GM12865 (cell line): ENCODE data around the gene CRB3.

Experiments used
- DNase-seq: peaks from one replicate; pipeline ENCODE4 v3.0.0; 2010; ENCODE audit warnings: low read depth
- H3K4me3 ChIP-seq: 2 replicates; pipeline ENCODE4 v1.5.1; 2011; ENCODE audit warnings: mild to moderate bottlenecking, low read depth, low read length, control low read depth
- CTCF ChIP-seq: IDR thresholded peaks from 2 replicates; pipeline ENCODE4 v1.5.1; 2011; ENCODE audit warnings: low read length, control low read depth, low read depth, inconsistent platforms; ENCODE audit not compliant: insufficient read depth; ENCODE audit errors: missing control alignments

Gene CRB3

GRCh38 chr19:6476896-6477431 is 12.9 kb downstream of the CRB3 start:
- DNase-seq: no peak
- no peak for TF ChIP-seq CTCF
- H3K4me3 ChIP-seq: no peak overlapping the region

GRCh38 chr19:6478815-6479214 is 14.7 kb downstream of the CRB3 start:
- H3K4me3 ChIP-seq: no peak overlapping the region
- TF ChIP-seq CTCF: no peak
- no peak for DNase-seq

GRCh38 chr19:6479836-6480398 is 15.8 kb downstream of the CRB3 start:
- no peak for TF ChIP-seq CTCF
- no peak for DNase-seq
- H3K4me3 ChIP-seq: no peak overlapping the region

- peak; percentile 25 for DNase-seq
- peak overlapping the region; percentile 69 for H3K4me3 ChIP-seq
Measured at GRCh38 chr19:6480848-6481415, 16.9 kb downstream of the CRB3 start.

GRCh38 chr19:6481541-6482342 is 17.7 kb downstream of the CRB3 start, which contains the start of gene DENND1C:
Gene DENND1C (minus strand): TSS chr19:6481787. CDS start chr19:6481695, 92 bp downstream.
- peak; percentile 59 for TF ChIP-seq CTCF
- DNase-seq: peak; percentile 87
- peak within 1 kb of the TSS; percentile 69 for H3K4me3 ChIP-seq

More at GRCh38 chr19:6480848-6481415, 16.9 kb downstream of the CRB3 start:
- TF ChIP-seq CTCF: no peak

- no peak for DNase-seq
- H3K4me3 ChIP-seq: peak overlapping the region; percentile 69
- no peak for TF ChIP-seq CTCF
Measured at GRCh38 chr19:6482343-6482686, 18.2 kb downstream of the CRB3 start.
